Measurements from ENCODE around the gene FRMD1.
A peak's percentile ranks its signal among the peaks of the same experiment; 100 is the strongest.

The FRMD1 gene

GRCh38 chr6:168060521-168060931 lies 18.5 kb downstream of the FRMD1 start:
- Histone ChIP-seq H2AK5ac (ENCODE audit: low read length) (no peak overlapping the region), H3K4me2 (ENCODE audit: low read length) (no peak overlapping the region), H3K4ac (ENCODE audit: low read depth, low read length) (no peak overlapping the region), H3K27me3 (ENCODE audit: insufficient read depth, low read length, poor library complexity) (no peaks in the 10 kb centered on the region), H3K36me3 (ENCODE audit: control insufficient read depth, insufficient read depth, low read length) (no peaks in the 10 kb centered on the region), H2BK120ac (ENCODE audit: low read depth, low read length) (no peak overlapping the region), H3K4me1 (ENCODE audit: control insufficient read depth, low read depth, low read length) (no peaks in the 10 kb centered on the region), H3K4me3 (ENCODE audit: low read length) (no peak overlapping the region), H3K9ac (ENCODE audit: low read length) (no peak overlapping the region), H3K79me2 (ENCODE audit: control insufficient read depth, insufficient read depth, low read length) (no peaks in the 10 kb centered on the region), H3K56ac (ENCODE audit: low read length) (peak overlapping the region; percentile 50), H4K5ac (ENCODE audit: low read length) (no peak overlapping the region), H2BK5ac (ENCODE audit: low read length) (no peak overlapping the region), H3K23ac (ENCODE audit: low read length) (no peak overlapping the region), H3K27ac (ENCODE audit: low read depth, low read length) (no peak overlapping the region), H3K79me1 (ENCODE audit: low read length) (no peaks in the 10 kb centered on the region), H2BK15ac (replicated peaks; ENCODE audit: low read depth) (no peak overlapping the region), H4K8ac (ENCODE audit: low read depth, low read length) (no peak overlapping the region), H3K18ac (ENCODE audit: low read length) (no peak overlapping the region)
- DNase-seq, result peak; percentile 72
- WGBS (ENCODE audit: extremely low coverage, insufficient coverage, low lambda C conversion rate), result no CpG with 5 or more reads among the region's 12 CpGs

DNA sequence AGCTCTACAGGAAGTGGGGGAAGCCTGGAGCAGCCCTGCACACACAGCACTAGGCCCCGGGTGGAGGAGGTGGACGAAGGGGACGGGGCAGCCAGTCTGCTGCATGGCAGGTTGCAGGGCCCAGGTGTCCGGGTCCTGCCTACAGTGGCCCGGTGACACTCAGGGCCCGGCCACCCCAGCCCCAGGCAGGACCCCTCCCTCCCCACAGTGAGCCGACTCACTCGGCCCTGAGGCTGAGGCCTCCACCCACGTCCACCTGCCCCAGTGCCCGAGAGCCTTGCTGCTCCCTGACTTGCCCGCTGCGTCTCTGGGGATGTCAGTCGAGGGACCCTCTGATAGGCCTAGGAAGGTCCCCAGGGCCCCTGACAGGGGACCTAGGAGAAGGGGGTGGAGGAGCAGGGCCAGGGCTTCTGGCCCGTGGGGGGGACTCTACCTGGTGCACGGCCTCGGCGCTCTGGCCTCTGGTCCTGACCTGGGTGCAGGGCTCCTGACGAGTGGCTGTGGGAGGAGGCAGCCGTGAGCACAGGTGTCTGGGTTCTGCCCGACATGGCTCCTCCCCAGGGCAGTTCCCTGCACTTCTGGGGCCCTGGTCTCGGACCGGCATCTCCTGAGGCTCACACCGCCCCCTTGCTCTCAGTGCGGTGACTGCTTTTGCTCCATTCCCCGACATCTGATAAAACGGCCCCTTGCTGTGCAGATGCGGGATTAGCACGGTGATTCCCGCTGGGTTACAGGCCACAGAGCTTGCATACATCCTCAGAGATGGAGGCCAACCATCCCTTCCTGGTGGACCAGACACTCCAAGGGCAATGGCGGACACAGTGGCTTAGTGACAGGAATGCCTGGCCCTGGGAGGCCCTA lies 20.1 kb downstream of the FRMD1 start:
- Histone ChIP-seq H3K18ac (ENCODE audit: low read length) (no peak overlapping the region), H3K4me2 (ENCODE audit: low read length) (no peak overlapping the region), H2BK15ac (replicated peaks; ENCODE audit: low read depth) (no peak overlapping the region), H4K5ac (ENCODE audit: low read length) (no peak overlapping the region), H2AK5ac (ENCODE audit: low read length) (no peak overlapping the region), H3K79me2 (ENCODE audit: control insufficient read depth, insufficient read depth, low read length) (no peaks in the 10 kb centered on the region), H2BK120ac (ENCODE audit: low read depth, low read length) (no peak overlapping the region), H3K27me3 (ENCODE audit: insufficient read depth, low read length, poor library complexity) (no peaks in the 10 kb centered on the region), H3K9ac (ENCODE audit: low read length) (no peak overlapping the region), H3K23ac (ENCODE audit: low read length) (no peak overlapping the region), H3K4ac (ENCODE audit: low read depth, low read length) (no peak overlapping the region), H2BK5ac (ENCODE audit: low read length) (no peak overlapping the region), H3K27ac (ENCODE audit: low read depth, low read length) (no peak overlapping the region), H3K4me1 (ENCODE audit: control insufficient read depth, low read depth, low read length) (no peaks in the 10 kb centered on the region), H3K79me1 (ENCODE audit: low read length) (no peaks in the 10 kb centered on the region), H3K36me3 (ENCODE audit: control insufficient read depth, insufficient read depth, low read length) (no peaks in the 10 kb centered on the region), H4K8ac (ENCODE audit: low read depth, low read length) (no peak overlapping the region), H3K4me3 (ENCODE audit: low read length) (no peak overlapping the region), H3K56ac (ENCODE audit: low read length) (no peak overlapping the region)
- peak; percentile 86 for DNase-seq
- WGBS (ENCODE audit: extremely low coverage, insufficient coverage, low lambda C conversion rate), result no CpG with 5 or more reads among the region's 30 CpGs

DNA sequence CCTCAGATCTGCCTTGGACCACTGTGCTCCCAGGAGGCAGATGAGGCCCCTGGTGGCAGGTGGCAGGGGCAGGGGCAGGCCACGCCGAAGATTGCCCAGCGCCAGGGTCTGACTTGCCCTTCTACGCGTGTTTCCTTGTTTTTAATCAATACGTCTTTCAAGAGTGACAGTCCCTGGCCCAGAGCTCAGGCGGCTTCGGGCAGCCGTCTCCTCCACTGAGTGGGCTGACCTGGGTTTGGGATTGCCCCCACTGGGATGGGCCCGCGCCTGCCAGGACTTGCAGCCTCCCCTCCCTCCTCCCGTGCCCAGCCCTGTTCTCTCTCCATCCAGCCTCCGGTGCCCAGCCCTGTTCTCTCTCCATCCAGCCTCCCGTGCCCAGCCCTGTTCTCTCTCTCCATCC lies 21.2 kb downstream of the FRMD1 start:
- Histone ChIP-seq H3K4me1 (ENCODE audit: control insufficient read depth, low read depth, low read length) (no peaks in the 10 kb centered on the region), H3K27me3 (ENCODE audit: insufficient read depth, low read length, poor library complexity) (no peaks in the 10 kb centered on the region), H4K5ac (ENCODE audit: low read length) (no peak overlapping the region), H3K56ac (ENCODE audit: low read length) (no peak overlapping the region), H4K8ac (ENCODE audit: low read depth, low read length) (no peak overlapping the region), H3K27ac (ENCODE audit: low read depth, low read length) (no peak overlapping the region), H2AK5ac (ENCODE audit: low read length) (no peak overlapping the region), H2BK120ac (ENCODE audit: low read depth, low read length) (no peak overlapping the region), H3K79me2 (ENCODE audit: control insufficient read depth, insufficient read depth, low read length) (no peaks in the 10 kb centered on the region), H2BK15ac (replicated peaks; ENCODE audit: low read depth) (no peak overlapping the region), H3K36me3 (ENCODE audit: control insufficient read depth, insufficient read depth, low read length) (no peaks in the 10 kb centered on the region), H3K79me1 (ENCODE audit: low read length) (no peaks in the 10 kb centered on the region), H3K23ac (ENCODE audit: low read length) (no peak overlapping the region), H2BK5ac (ENCODE audit: low read length) (no peak overlapping the region), H3K9ac (ENCODE audit: low read length) (no peak overlapping the region), H3K18ac (ENCODE audit: low read length) (no peak overlapping the region), H3K4ac (ENCODE audit: low read depth, low read length) (no peak overlapping the region), H3K4me2 (ENCODE audit: low read length) (no peak overlapping the region), H3K4me3 (ENCODE audit: low read length) (no peak overlapping the region)
- no peak for DNase-seq
- WGBS (ENCODE audit: extremely low coverage, insufficient coverage, low lambda C conversion rate), result no CpG with 5 or more reads among the region's 14 CpGs

- DNase-seq, result no peak
- Histone ChIP-seq H3K27ac (ENCODE audit: low read depth, low read length) (no peak overlapping the region), H3K4me3 (ENCODE audit: low read length) (no peak overlapping the region), H4K8ac (ENCODE audit: low read depth, low read length) (no peak overlapping the region), H2BK15ac (replicated peaks; ENCODE audit: low read depth) (no peak overlapping the region), H3K18ac (ENCODE audit: low read length) (no peak overlapping the region), H3K79me1 (ENCODE audit: low read length) (no peaks in the 10 kb centered on the region), H3K4me1 (ENCODE audit: control insufficient read depth, low read depth, low read length) (no peaks in the 10 kb centered on the region), H3K9ac (ENCODE audit: low read length) (no peak overlapping the region), H2BK120ac (ENCODE audit: low read depth, low read length) (no peak overlapping the region), H3K27me3 (ENCODE audit: insufficient read depth, low read length, poor library complexity) (no peaks in the 10 kb centered on the region), H3K23ac (ENCODE audit: low read length) (no peak overlapping the region), H3K4me2 (ENCODE audit: low read length) (no peak overlapping the region), H3K79me2 (ENCODE audit: control insufficient read depth, insufficient read depth, low read length) (no peaks in the 10 kb centered on the region), H4K5ac (ENCODE audit: low read length) (no peak overlapping the region), H3K36me3 (ENCODE audit: control insufficient read depth, insufficient read depth, low read length) (no peaks in the 10 kb centered on the region), H2BK5ac (ENCODE audit: low read length) (no peak overlapping the region), H2AK5ac (ENCODE audit: low read length) (no peak overlapping the region), H3K56ac (ENCODE audit: low read length) (no peak overlapping the region), H3K4ac (ENCODE audit: low read depth, low read length) (no peak overlapping the region)
- WGBS (ENCODE audit: extremely low coverage, insufficient coverage, low lambda C conversion rate), result no CpG with 5 or more reads among the region's 24 CpGs
Measured at GRCh38 chr6:168056892-168057527, 22.0 kb downstream of the FRMD1 start.

- Histone ChIP-seq H3K79me2 (ENCODE audit: control insufficient read depth, insufficient read depth, low read length) (no peaks in the 10 kb centered on the region), H2AK5ac (ENCODE audit: low read length) (no peak overlapping the region), H3K27me3 (ENCODE audit: insufficient read depth, low read length, poor library complexity) (no peaks in the 10 kb centered on the region), H3K27ac (ENCODE audit: low read depth, low read length) (no peak overlapping the region), H3K4me1 (ENCODE audit: control insufficient read depth, low read depth, low read length) (no peaks in the 10 kb centered on the region), H3K56ac (ENCODE audit: low read length) (no peak overlapping the region), H3K4me2 (ENCODE audit: low read length) (no peak overlapping the region), H3K4me3 (ENCODE audit: low read length) (no peak overlapping the region), H3K23ac (ENCODE audit: low read length) (no peak overlapping the region), H3K4ac (ENCODE audit: low read depth, low read length) (no peak overlapping the region), H4K8ac (ENCODE audit: low read depth, low read length) (no peak overlapping the region), H2BK120ac (ENCODE audit: low read depth, low read length) (no peak overlapping the region), H3K36me3 (ENCODE audit: control insufficient read depth, insufficient read depth, low read length) (no peaks in the 10 kb centered on the region), H3K18ac (ENCODE audit: low read length) (no peak overlapping the region), H2BK15ac (replicated peaks; ENCODE audit: low read depth) (no peak overlapping the region), H4K5ac (ENCODE audit: low read length) (no peak overlapping the region), H3K9ac (ENCODE audit: low read length) (no peak overlapping the region), H3K79me1 (ENCODE audit: low read length) (no peaks in the 10 kb centered on the region), H2BK5ac (ENCODE audit: low read length) (no peak overlapping the region)
- no CpG with 5 or more reads among the region's 22 CpGs for WGBS (ENCODE audit: extremely low coverage, insufficient coverage, low lambda C conversion rate)
- DNase-seq, result no peak
Measured at GRCh38 chr6:168055696-168056489, 23.1 kb downstream of the FRMD1 start.
